ENCODE results near the gene DNHD1. TPM values are rescaled to one million over a fixed set of nuclear protein-coding genes. Genes with fewer than 3 reads are reported as not detected.

Gene DNHD1
- total RNA-seq, 1 donor from 2014 or later: 17.2 TPM

GRCh38 chr11:6557063-6557462 lies 60.0 kb downstream of the DNHD1 start:
- TF ChIP-seq POLR2AphosphoS5 (IDR thresholded peaks at IDR 0.05; ENCODE audit: insufficient read depth in 1 of 2, low read depth in 1 of 2) (no peak), POLR2A (IDR thresholded peaks at IDR 0.05) (no peak), CTCF (IDR thresholded peaks at IDR 0.05) (no peak)
- no peaks in the 10 kb centered on the region for H3K27me3 ChIP-seq
- no peak for DNase-seq (ENCODE audit: extremely low spot score in 2 of 2)
- H3K9me3 ChIP-seq: no peaks in the 10 kb centered on the region
- no peaks in the 10 kb centered on the region for H3K36me3 ChIP-seq
- intact Hi-C loops (cut with DNase I): no loop called here
- no peak overlapping the region for H3K27ac ChIP-seq
- H3K4me3 ChIP-seq: no peak overlapping the region
- no peaks in the 10 kb centered on the region for H3K4me1 ChIP-seq

GRCh38 chr11:6557761-6558674 lies 60.9 kb downstream of the DNHD1 start:
- no peak overlapping the region for H3K27ac ChIP-seq

GRCh38 chr11:6559369-6559768 lies 62.3 kb downstream of the DNHD1 start:
- no peaks in the 10 kb centered on the region for H3K4me1 ChIP-seq
- H3K36me3 ChIP-seq: no peaks in the 10 kb centered on the region
- TF ChIP-seq POLR2AphosphoS5 (IDR thresholded peaks at IDR 0.05; ENCODE audit: insufficient read depth in 1 of 2, low read depth in 1 of 2): no peak
- no peaks in the 10 kb centered on the region for H3K9me3 ChIP-seq
- H3K27ac ChIP-seq: no peak overlapping the region
- DNase-seq (ENCODE audit: extremely low spot score in 2 of 2): no peak
- intact Hi-C loops (cut with DNase I): no loop called here
- no peaks in the 10 kb centered on the region for H3K27me3 ChIP-seq
- no peak overlapping the region for H3K4me3 ChIP-seq

More at GRCh38 chr11:6557761-6558674, 60.9 kb downstream of the DNHD1 start:
- H3K4me3 ChIP-seq: no peak overlapping the region
- H3K27me3 ChIP-seq: no peaks in the 10 kb centered on the region
- no peak for DNase-seq (ENCODE audit: extremely low spot score in 2 of 2)
- H3K9me3 ChIP-seq: no peaks in the 10 kb centered on the region
- intact Hi-C loops (cut with DNase I): no loop called here
- TF ChIP-seq POLR2AphosphoS5 (IDR thresholded peaks at IDR 0.05; ENCODE audit: insufficient read depth in 1 of 2, low read depth in 1 of 2) (no peak), POLR2A (IDR thresholded peaks at IDR 0.05) (no peak), CTCF (IDR thresholded peaks at IDR 0.05) (no peak)
- H3K36me3 ChIP-seq: no peaks in the 10 kb centered on the region
- H3K4me1 ChIP-seq: no peaks in the 10 kb centered on the region

GRCh38 chr11:6561288-6561687 lies 64.2 kb downstream of the DNHD1 start:
- no peak overlapping the region for H3K4me3 ChIP-seq
- no peak overlapping the region for H3K27ac ChIP-seq
- intact Hi-C loops (cut with DNase I): no loop called here
- no peaks in the 10 kb centered on the region for H3K27me3 ChIP-seq
- H3K36me3 ChIP-seq: no peaks in the 10 kb centered on the region
- no peak for TF ChIP-seq CTCF (IDR thresholded peaks at IDR 0.05)
- TF ChIP-seq POLR2A (IDR thresholded peaks at IDR 0.05): no peak
- no peaks in the 10 kb centered on the region for H3K9me3 ChIP-seq
- no peak for DNase-seq (ENCODE audit: extremely low spot score in 2 of 2)
- no peaks in the 10 kb centered on the region for H3K4me1 ChIP-seq

- intact Hi-C loops (cut with DNase I): no loop called here
- Histone ChIP-seq H3K4me3 (no peak overlapping the region), H3K4me1 (peaks cover under 1% of the 10 kb centered on the region), H3K36me3 (no peaks in the 10 kb centered on the region), H3K27ac (no peak overlapping the region), H3K9me3 (no peaks in the 10 kb centered on the region), H3K27me3 (no peaks in the 10 kb centered on the region)
- TF ChIP-seq POLR2A (IDR thresholded peaks at IDR 0.05): no peak
- TF ChIP-seq CTCF (IDR thresholded peaks at IDR 0.05): no peak
- no peak for TF ChIP-seq POLR2AphosphoS5 (IDR thresholded peaks at IDR 0.05; ENCODE audit: insufficient read depth in 1 of 2, low read depth in 1 of 2)
- DNase-seq (ENCODE audit: extremely low spot score in 2 of 2): no peak
Measured at GRCh38 chr11:6563121-6563619, 66.1 kb downstream of the DNHD1 start.

All from vagina (tissue), 2 donors.